Measurements from ENCODE around the gene WAS.

DNA sequence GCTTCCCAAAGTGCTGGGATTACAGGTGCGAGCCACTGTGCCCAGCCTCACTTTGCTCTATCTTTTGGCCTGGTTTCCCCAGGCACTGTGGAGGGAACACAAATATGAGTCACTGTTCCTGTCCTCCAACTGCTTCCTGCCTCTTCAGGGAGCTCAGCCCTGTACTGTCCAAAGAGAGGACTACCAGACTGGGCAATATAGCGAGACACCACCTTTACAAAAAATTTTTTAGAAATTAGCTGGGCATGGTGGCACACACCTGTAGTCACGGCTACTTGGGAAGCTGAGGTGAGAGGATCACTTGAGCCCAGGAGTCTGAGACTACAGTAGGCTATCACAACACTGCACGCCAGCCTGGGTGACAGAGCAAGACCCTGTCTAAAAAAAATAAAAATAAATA lies 16.9 kb upstream of the WAS start:
- TF ChIP-seq, protein P1, sequence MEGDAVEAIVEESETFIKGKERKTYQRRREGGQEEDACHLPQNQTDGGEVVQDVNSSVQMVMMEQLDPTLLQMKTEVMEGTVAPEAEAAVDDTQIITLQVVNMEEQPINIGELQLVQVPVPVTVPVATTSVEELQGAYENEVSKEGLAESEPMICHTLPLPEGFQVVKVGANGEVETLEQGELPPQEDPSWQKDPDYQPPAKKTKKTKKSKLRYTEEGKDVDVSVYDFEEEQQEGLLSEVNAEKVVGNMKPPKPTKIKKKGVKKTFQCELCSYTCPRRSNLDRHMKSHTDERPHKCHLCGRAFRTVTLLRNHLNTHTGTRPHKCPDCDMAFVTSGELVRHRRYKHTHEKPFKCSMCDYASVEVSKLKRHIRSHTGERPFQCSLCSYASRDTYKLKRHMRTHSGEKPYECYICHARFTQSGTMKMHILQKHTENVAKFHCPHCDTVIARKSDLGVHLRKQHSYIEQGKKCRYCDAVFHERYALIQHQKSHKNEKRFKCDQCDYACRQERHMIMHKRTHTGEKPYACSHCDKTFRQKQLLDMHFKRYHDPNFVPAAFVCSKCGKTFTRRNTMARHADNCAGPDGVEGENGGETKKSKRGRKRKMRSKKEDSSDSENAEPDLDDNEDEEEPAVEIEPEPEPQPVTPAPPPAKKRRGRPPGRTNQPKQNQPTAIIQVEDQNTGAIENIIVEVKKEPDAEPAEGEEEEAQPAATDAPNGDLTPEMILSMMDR (IDR thresholded peaks at IDR 0.05; ENCODE audit: insufficient read depth, low read length), result no peak
- TF ChIP-seq, protein P2, sequence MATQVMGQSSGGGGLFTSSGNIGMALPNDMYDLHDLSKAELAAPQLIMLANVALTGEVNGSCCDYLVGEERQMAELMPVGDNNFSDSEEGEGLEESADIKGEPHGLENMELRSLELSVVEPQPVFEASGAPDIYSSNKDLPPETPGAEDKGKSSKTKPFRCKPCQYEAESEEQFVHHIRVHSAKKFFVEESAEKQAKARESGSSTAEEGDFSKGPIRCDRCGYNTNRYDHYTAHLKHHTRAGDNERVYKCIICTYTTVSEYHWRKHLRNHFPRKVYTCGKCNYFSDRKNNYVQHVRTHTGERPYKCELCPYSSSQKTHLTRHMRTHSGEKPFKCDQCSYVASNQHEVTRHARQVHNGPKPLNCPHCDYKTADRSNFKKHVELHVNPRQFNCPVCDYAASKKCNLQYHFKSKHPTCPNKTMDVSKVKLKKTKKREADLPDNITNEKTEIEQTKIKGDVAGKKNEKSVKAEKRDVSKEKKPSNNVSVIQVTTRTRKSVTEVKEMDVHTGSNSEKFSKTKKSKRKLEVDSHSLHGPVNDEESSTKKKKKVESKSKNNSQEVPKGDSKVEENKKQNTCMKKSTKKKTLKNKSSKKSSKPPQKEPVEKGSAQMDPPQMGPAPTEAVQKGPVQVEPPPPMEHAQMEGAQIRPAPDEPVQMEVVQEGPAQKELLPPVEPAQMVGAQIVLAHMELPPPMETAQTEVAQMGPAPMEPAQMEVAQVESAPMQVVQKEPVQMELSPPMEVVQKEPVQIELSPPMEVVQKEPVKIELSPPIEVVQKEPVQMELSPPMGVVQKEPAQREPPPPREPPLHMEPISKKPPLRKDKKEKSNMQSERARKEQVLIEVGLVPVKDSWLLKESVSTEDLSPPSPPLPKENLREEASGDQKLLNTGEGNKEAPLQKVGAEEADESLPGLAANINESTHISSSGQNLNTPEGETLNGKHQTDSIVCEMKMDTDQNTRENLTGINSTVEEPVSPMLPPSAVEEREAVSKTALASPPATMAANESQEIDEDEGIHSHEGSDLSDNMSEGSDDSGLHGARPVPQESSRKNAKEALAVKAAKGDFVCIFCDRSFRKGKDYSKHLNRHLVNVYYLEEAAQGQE (IDR thresholded peaks at IDR 0.05; ENCODE audit: insufficient replicate concordance, low read depth), result no peak
- TF ChIP-seq POLR2AphosphoS5 (IDR thresholded peaks at IDR 0.05; ENCODE audit: low read depth) (no peak), GABPA (IDR thresholded peaks at IDR 0.05; ENCODE audit: low read depth) (no peak)
